Activated CD8-positive, alpha-beta T cell treated with anti-CD3 and anti-CD28 coated beads for 36 hours (primary cell): ENCODE data around the gene AKNA. TPM values are rescaled to one million over a fixed set of nuclear protein-coding genes. Genes with fewer than 3 reads are reported as not detected.

ENCODE experiments used
- ATAC-seq: fragments of 200-7000 bp; cut with Tn5 transposase; one replicate; pipeline ENCODE4 v1.10.0; 2021; ENCODE audit warnings: mild to moderate bottlenecking, moderate library complexity
- CTCF ChIA-PET: fragments of 350-600 bp; sonication (Branson Sonifier 250); formaldehyde crosslinking; loops from one replicate; lab custom pipeline; 2021; ENCODE audit warnings: antibody characterized with exemption; lab: Charles Lee
- POLR2A ChIA-PET: fragments of 350-600 bp; sonication (Branson Sonifier 250); formaldehyde crosslinking; loops from one replicate; lab custom pipeline; 2021; ENCODE audit warnings: antibody characterized with exemption; lab: Charles Lee
- DNase-seq: peaks from one replicate; pipeline ENCODE4 v3.0.0-alpha.2; 2020
- H3K27ac Mint-ChIP-seq: one replicate; pipeline ENCODE4 v1.8.0; 2021; ENCODE audit warnings: mild to moderate bottlenecking, mixed read lengths
- H3K27me3 Mint-ChIP-seq: one replicate; pipeline ENCODE4 v1.8.0; 2021; ENCODE audit warnings: mixed read lengths
- H3K36me3 Mint-ChIP-seq: one replicate; pipeline ENCODE4 v1.8.0; 2021; ENCODE audit warnings: low read depth, mixed read lengths
- H3K4me1 Mint-ChIP-seq: one replicate; pipeline ENCODE4 v1.8.0; 2021; ENCODE audit warnings: low read depth, mixed read lengths
- H3K4me3 Mint-ChIP-seq: one replicate; pipeline ENCODE4 v1.8.0; 2021; ENCODE audit warnings: mild to moderate bottlenecking, moderate library complexity, mixed read lengths
- H3K9me3 Mint-ChIP-seq: one replicate; pipeline ENCODE4 v1.8.0; 2021; ENCODE audit warnings: mixed read lengths
- CTCF ChIP-seq: fragments of 200-600 bp; IDR thresholded peaks from one replicate; pipeline ENCODE4 v1.8.0; 2022; ENCODE audit warnings: antibody characterized with exemption, mild to moderate bottlenecking
- intact Hi-C: fragments of 100-400 bp; cut with micrococcal nuclease; formaldehyde crosslinking; loops from one replicate; pipeline ENCODE4 v1.10.0; 2022
- total RNA-seq, 2 experiments: library from RNA; stranded (reverse); gene quantifications; one replicate each; pipeline ENCODE4 v1.2.3, GENCODE V29; 2021

AKNA gene
- total RNA-seq, 2 experiments from 2014 or later, result 166 to 167 TPM

GRCh38 chr9:114388764-114389375, 1.1 kb upstream of the AKNA start:
- H3K4me3 Mint-ChIP-seq, result peak overlapping the region; percentile 84
- ChIA-PET POLR2A (interaction anchor here (0.6 to 17.7 kb wide), 12 partner anchors 7 to 303 kb away, joined by 3 to 351 read pairs (median 7); partner anchors contain the start of genes ATP6V1G1 and TMEM268), CTCF (interaction anchor here (1.2 to 10.4 kb wide), 8 partner anchors 8 to 203 kb away, joined by 3 to 98 read pairs (median 8); no protein-coding TSS in a partner anchor)
- H3K27me3 Mint-ChIP-seq, result no peaks in the 10 kb centered on the region
- TF ChIP-seq CTCF, result no peak
- intact Hi-C loops, result no loop called here
- H3K9me3 Mint-ChIP-seq, result no peaks in the 10 kb centered on the region
- H3K4me1 Mint-ChIP-seq, result peaks cover 42% of the 10 kb centered on the region
- DNase-seq (no peak), ATAC-seq (no peak)
- H3K36me3 Mint-ChIP-seq, result peaks cover 78% of the 10 kb centered on the region
- H3K27ac Mint-ChIP-seq, result peak overlapping the region; percentile 94

- Mint-ChIP-seq H3K27me3 (no peaks in the 10 kb centered on the region), H3K9me3 (no peaks in the 10 kb centered on the region), H3K4me1 (peaks cover 40% of the 10 kb centered on the region), H3K4me3 (peak overlapping the region; percentile 84), H3K36me3 (peaks cover 83% of the 10 kb centered on the region), H3K27ac (peak overlapping the region; percentile 94)
- no peak for TF ChIP-seq CTCF
- intact Hi-C loops, result no loop called here
- ATAC-seq, result no peak
- no peak for DNase-seq
- CTCF ChIA-PET, result interaction anchor here (0.7 to 10.4 kb wide), 9 partner anchors 9 to 400 kb away, joined by 3 to 98 read pairs (median 7); no protein-coding TSS in a partner anchor
- POLR2A ChIA-PET, result interaction anchor here (0.6 to 17.7 kb wide), 15 partner anchors 8 to 321 kb away, joined by 3 to 351 read pairs (median 5); partner anchors contain the start of gene ATP6V1G1
These were observed 538 bp upstream of the AKNA start for GRCh38 chr9:114388357-114388682.

- DNase-seq, result peak; percentile 43
- no peak for TF ChIP-seq CTCF
- ChIA-PET POLR2A (interaction anchor here (0.7 to 17.7 kb wide), 14 partner anchors 9 to 541 kb away, joined by 3 to 351 read pairs (median 6); partner anchors contain the start of gene ATP6V1G1), CTCF (interaction anchor here (1.0 to 10.4 kb wide), 9 partner anchors 10 to 266 kb away, joined by 3 to 98 read pairs (median 10); no protein-coding TSS in a partner anchor)
- Mint-ChIP-seq H3K9me3 (no peaks in the 10 kb centered on the region), H3K27ac (peak overlapping the region; percentile 94), H3K4me3 (peak overlapping the region; percentile 84), H3K4me1 (peaks cover 36% of the 10 kb centered on the region), H3K27me3 (no peaks in the 10 kb centered on the region), H3K36me3 (peaks cover 90% of the 10 kb centered on the region)
- ATAC-seq, result no peak
- intact Hi-C loops, result loop anchor here (2.0 kb wide), 1 partner anchor 14 kb away; no protein-coding TSS in a partner anchor
These were observed 699 bp downstream of the AKNA start for GRCh38 chr9:114386886-114387679.

- peak overlapping the region; percentile 84 for H3K4me3 Mint-ChIP-seq
- peaks cover 36% of the 10 kb centered on the region for H3K4me1 Mint-ChIP-seq
- no peaks in the 10 kb centered on the region for H3K9me3 Mint-ChIP-seq
- TF ChIP-seq CTCF, result no peak
- intact Hi-C loops, result loop anchor here (2.0 kb wide), 1 partner anchor 14 kb away; no protein-coding TSS in a partner anchor
- CTCF ChIA-PET, result interaction anchor here (0.5 to 10.4 kb wide), 8 partner anchors 9 to 291 kb away, joined by 4 to 98 read pairs (median 9); no protein-coding TSS in a partner anchor
- peaks cover 95% of the 10 kb centered on the region for H3K36me3 Mint-ChIP-seq
- H3K27ac Mint-ChIP-seq, result peak overlapping the region; percentile 94
- no peaks in the 10 kb centered on the region for H3K27me3 Mint-ChIP-seq
- no peak for ATAC-seq
- no peak for DNase-seq
- POLR2A ChIA-PET, result interaction anchor here (1.0 to 17.7 kb wide), 11 partner anchors 9 to 542 kb away, joined by 3 to 351 read pairs (median 5); partner anchors contain the start of gene TMEM268
These were observed 1.4 kb downstream of the AKNA start for GRCh38 chr9:114386361-114386885.
